Neural progenitor cell (in vitro differentiated cells): ENCODE results near the gene THSD1. TPM values are rescaled to one million over a fixed set of nuclear protein-coding genes. Genes with fewer than 3 reads are reported as not detected.

Experiments used
- DNase-seq: peaks from one replicate; pipeline ENCODE4 v3.0.0-alpha.2; 2016; ENCODE audit warnings: low spot score
- H2AFZ ChIP-seq: fragments of 200-600 bp; sonication (generic); replicated peaks from 2 replicates; pipeline ENCODE4 v1.6.1; 2016; ENCODE audit warnings: antibody characterized with exemption
- H3F3A ChIP-seq: fragments of 200-600 bp; sonication (generic); 2 replicates; pipeline ENCODE4 v1.6.1; 2016; ENCODE audit warnings: antibody characterized with exemption, low read depth
- H3K27ac ChIP-seq: fragments of 200-600 bp; sonication (generic); 2 replicates; pipeline ENCODE4 v1.5.1; 2016; ENCODE audit warnings: mild to moderate bottlenecking
- H3K27me3 ChIP-seq: fragments of 200-600 bp; sonication (generic); 2 replicates; pipeline ENCODE4 v1.6.1; 2016; ENCODE audit warnings: mild to moderate bottlenecking, moderate library complexity
- H3K36me3 ChIP-seq: fragments of 200-600 bp; sonication (generic); 2 replicates; pipeline ENCODE4 v1.5.1; 2016
- H3K4me1 ChIP-seq: fragments of 200-600 bp; sonication (generic); 2 replicates; pipeline ENCODE4 v1.6.1; 2016; ENCODE audit warnings: mixed run types
- H3K4me2 ChIP-seq: fragments of 200-600 bp; sonication (generic); 2 replicates; pipeline ENCODE4 v1.6.1; 2016
- H3K4me3 ChIP-seq: fragments of 200-600 bp; sonication (generic); 2 replicates; pipeline ENCODE4 v1.5.1; 2016
- H3K79me2 ChIP-seq: fragments of 200-600 bp; sonication (generic); 2 replicates; pipeline ENCODE4 v1.6.1; 2016; ENCODE audit warnings: low read depth
- H3K9ac ChIP-seq: fragments of 200-600 bp; sonication (generic); 2 replicates; pipeline ENCODE4 v1.6.1; 2016
- H3K9me3 ChIP-seq: fragments of 200-600 bp; sonication (generic); 2 replicates; pipeline ENCODE4 v1.5.1; 2016; ENCODE audit warnings: low read depth
- H4K20me1 ChIP-seq: fragments of 200-600 bp; sonication (generic); 2 replicates; pipeline ENCODE4 v1.6.1; 2016; ENCODE audit warnings: low read depth
- H3K27ac Mint-ChIP-seq: 3 replicates; pipeline ENCODE4 v1.8.0; 2021; ENCODE audit warnings: mixed read lengths
- H3K27me3 Mint-ChIP-seq: 2 replicates; pipeline ENCODE4 v1.8.0; 2022; ENCODE audit warnings: low read depth, mild to moderate bottlenecking, inconsistent platforms, moderate library complexity, mixed read lengths; ENCODE audit not compliant: insufficient read depth
- H3K36me3 Mint-ChIP-seq: 3 replicates; pipeline ENCODE4 v1.8.0; 2021; ENCODE audit warnings: mixed read lengths
- H3K4me1 Mint-ChIP-seq: 3 replicates; pipeline ENCODE4 v1.8.0; 2021; ENCODE audit warnings: mixed read lengths
- H3K4me3 Mint-ChIP-seq: 3 replicates; pipeline ENCODE4 v1.8.0; 2021; ENCODE audit warnings: mild to moderate bottlenecking, moderate library complexity, mixed read lengths
- H3K9me3 Mint-ChIP-seq: 3 replicates; pipeline ENCODE4 v1.8.0; 2020; ENCODE audit warnings: mixed read lengths
- CTCF ChIP-seq: fragments of 200-600 bp; sonication (generic); IDR thresholded peaks from 2 replicates; pipeline ENCODE4 v1.5.1; 2017; ENCODE audit warnings: antibody characterized with exemption, mild to moderate bottlenecking
- EZH2 ChIP-seq: fragments of 200-600 bp; sonication (generic); IDR thresholded peaks from 2 replicates; pipeline ENCODE4 v1.6.1; 2017; ENCODE audit warnings: antibody characterized with exemption, mild to moderate bottlenecking, moderate library complexity
- EZH2phosphoT487 ChIP-seq: fragments of 200-600 bp; sonication (generic); IDR thresholded peaks from 2 replicates; pipeline ENCODE4 v1.6.1; 2017; ENCODE audit warnings: antibody characterized with exemption
- total RNA-seq: library from RNA; depleted of rRNA; stranded (reverse); fragments of >200 nt; gene quantifications from 2 replicates; pipeline ENCODE4 v1.2.3, GENCODE V29; 2015; ENCODE audit warnings: low replicate concordance

THSD1 gene
- total RNA-seq, 1 donor from 2014 or later, result 0.45 TPM

GRCh38 chr13:52447815-52448552 is 42.0 kb upstream of the THSD1 start:
- Histone ChIP-seq H3K9ac (no peak overlapping the region), H3K4me3 (no peak overlapping the region), H3K79me2 (peaks cover 63% of the 10 kb centered on the region), H4K20me1 (peaks cover 33% of the 10 kb centered on the region), H2AFZ (no peak overlapping the region), H3K27me3 (no peaks in the 10 kb centered on the region), H3F3A (peaks cover 6% of the 10 kb centered on the region), H3K36me3 (peaks cover 7% of the 10 kb centered on the region), H3K4me2 (peak overlapping the region; percentile 86), H3K4me1 (peaks cover 16% of the 10 kb centered on the region), H3K9me3 (no peaks in the 10 kb centered on the region), H3K27ac (no peak overlapping the region)
- no peaks in the 10 kb centered on the region for H3K27me3 Mint-ChIP-seq
- H3K4me3 Mint-ChIP-seq, result no peak overlapping the region
- peak; percentile 42 for DNase-seq
- H3K36me3 Mint-ChIP-seq, result peaks cover 14% of the 10 kb centered on the region
- peaks cover 13% of the 10 kb centered on the region for H3K4me1 Mint-ChIP-seq
- no peak for TF ChIP-seq CTCF
- no peak for TF ChIP-seq EZH2phosphoT487
- TF ChIP-seq EZH2, result no peak
- H3K27ac Mint-ChIP-seq, result no peak overlapping the region
- H3K9me3 Mint-ChIP-seq, result no peaks in the 10 kb centered on the region

GRCh38 chr13:52447354-52447753 is 41.4 kb upstream of the THSD1 start:
- Histone ChIP-seq H3K4me2 (no peak overlapping the region), H3K4me1 (peaks cover 16% of the 10 kb centered on the region), H3K4me3 (no peak overlapping the region), H3K9me3 (no peaks in the 10 kb centered on the region), H3K27ac (no peak overlapping the region), H3K9ac (no peak overlapping the region), H3K27me3 (no peaks in the 10 kb centered on the region), H2AFZ (no peak overlapping the region), H3K36me3 (peaks cover 7% of the 10 kb centered on the region), H3K79me2 (peaks cover 68% of the 10 kb centered on the region), H3F3A (peaks cover 6% of the 10 kb centered on the region), H4K20me1 (peaks cover 39% of the 10 kb centered on the region)
- Mint-ChIP-seq H3K27ac (no peak overlapping the region), H3K27me3 (no peaks in the 10 kb centered on the region), H3K36me3 (peaks cover 19% of the 10 kb centered on the region), H3K9me3 (no peaks in the 10 kb centered on the region), H3K4me1 (peaks cover 13% of the 10 kb centered on the region), H3K4me3 (no peak overlapping the region)
- no peak for DNase-seq
- no peak for TF ChIP-seq EZH2phosphoT487
- no peak for TF ChIP-seq CTCF
- no peak for TF ChIP-seq EZH2

GRCh38 chr13:52446265-52446664 is 40.3 kb upstream of the THSD1 start:
- Histone ChIP-seq H4K20me1 (peaks cover 39% of the 10 kb centered on the region), H3K4me2 (no peak overlapping the region), H3K4me1 (peaks cover 16% of the 10 kb centered on the region), H2AFZ (no peak overlapping the region), H3K27ac (no peak overlapping the region), H3K79me2 (peaks cover 73% of the 10 kb centered on the region), H3K9me3 (no peaks in the 10 kb centered on the region), H3K27me3 (no peaks in the 10 kb centered on the region), H3K9ac (no peak overlapping the region), H3K36me3 (peaks cover 7% of the 10 kb centered on the region), H3F3A (peaks cover 6% of the 10 kb centered on the region), H3K4me3 (no peak overlapping the region)
- Mint-ChIP-seq H3K9me3 (no peaks in the 10 kb centered on the region), H3K27me3 (no peaks in the 10 kb centered on the region), H3K27ac (no peak overlapping the region), H3K4me1 (peaks cover 13% of the 10 kb centered on the region), H3K36me3 (peaks cover 21% of the 10 kb centered on the region), H3K4me3 (no peak overlapping the region)
- no peak for DNase-seq
- TF ChIP-seq CTCF, result no peak
- no peak for TF ChIP-seq EZH2
- no peak for TF ChIP-seq EZH2phosphoT487
